H1 (cell line): Measurements from ENCODE around the gene CSTF2T. TPM values are rescaled to one million over a fixed set of nuclear protein-coding genes. Genes with fewer than 3 reads are reported as not detected.

Experiments used
- CTCF ChIA-PET: fragments of 300-600 bp; sonication (Branson Sonifier 250); formaldehyde crosslinking; loops from one replicate; lab custom pipeline; 2021; ENCODE audit not compliant: partially characterized antibody; lab: Charles Lee
- POLR2A ChIA-PET: fragments of 300-600 bp; sonication (Branson Sonifier 250); formaldehyde crosslinking; loops from one replicate; lab custom pipeline; 2021; ENCODE audit warnings: inconsistent platforms; ENCODE audit not compliant: partially characterized antibody; lab: Charles Lee
- DNase-seq, 2 experiments: peaks; one replicate each; pipeline versions ENCODE4 v3.0.0 to v3.0.0-alpha.2; 2010 to 2022; ENCODE audit warnings: low spot score in 2 of 2, low read depth in 1 of 2, mixed read lengths in 1 of 2
- FAIRE-seq: peaks from 2 replicates; lab custom pipeline; 2011; peaks lifted over from hg19 to GRCh38; lab: Jason Lieb, UNC
- H2AFZ ChIP-seq: 2 replicates; pipeline ENCODE4 v1.8.1; 2012; ENCODE audit warnings: low read length, inconsistent platforms
- H2AK5ac ChIP-seq: 2 replicates; pipeline ENCODE4 v1.6.1; 2013; ENCODE audit warnings: low read depth, low read length
- H2BK120ac ChIP-seq: replicated peaks from 2 replicates; pipeline ENCODE3; 2013; ENCODE audit warnings: low read depth, low read length, inconsistent platforms
- H2BK12ac ChIP-seq: 2 replicates; pipeline ENCODE4 v1.6.1; 2013; ENCODE audit warnings: low read depth, low read length
- H2BK15ac ChIP-seq: 2 replicates; pipeline ENCODE4 v1.6.1; 2013; ENCODE audit warnings: low read length
- H2BK20ac ChIP-seq: 2 replicates; pipeline ENCODE4 v1.6.1; 2013; ENCODE audit warnings: low read length
- H2BK5ac ChIP-seq: 2 replicates; pipeline ENCODE4 v1.6.1; 2013; ENCODE audit warnings: low read depth, low read length
- H3K14ac ChIP-seq: 2 replicates; pipeline ENCODE4 v1.6.1; 2013; ENCODE audit warnings: inconsistent platforms; ENCODE audit not compliant: insufficient read length
- H3K18ac ChIP-seq: 2 replicates; pipeline ENCODE4 v1.6.1; 2013; ENCODE audit warnings: low read length; ENCODE audit errors: extremely low read depth
- H3K23ac ChIP-seq: 2 replicates; pipeline ENCODE4 v1.6.1; 2013; ENCODE audit warnings: inconsistent platforms; ENCODE audit not compliant: insufficient read length
- H3K23me2 ChIP-seq: 2 replicates; pipeline ENCODE4 v1.6.1; 2013; ENCODE audit warnings: low read depth, low read length
- H3K27ac ChIP-seq: 2 replicates; pipeline ENCODE4 v1.6.1; 2011; ENCODE audit warnings: low read depth, low read length, inconsistent platforms
- H3K27me3 ChIP-seq, 4 experiments: replicated peaks in 1 of 4; 1 replicate in 1 of 4; 2 replicates in 3 of 4; pipeline versions ENCODE4 v1.6.1 to v1.8.1; 2011 to 2013; ENCODE audit warnings: low read length in 3 of 4, mild to moderate bottlenecking in 3 of 4, inconsistent platforms in 2 of 4, mixed read lengths in 2 of 4, moderate library complexity in 1 of 4; ENCODE audit not compliant: control insufficient read depth in 3 of 4, insufficient read depth in 3 of 4; ENCODE audit errors: extremely low read depth in 1 of 4
- H3K36me3 ChIP-seq, 4 experiments: 2 replicates each; pipeline versions ENCODE4 v1.6.1 to v1.8.1; 2011 to 2013; ENCODE audit warnings: mild to moderate bottlenecking in 4 of 4, low read length in 3 of 4, moderate library complexity in 2 of 4, control low read depth in 1 of 4, inconsistent platforms in 1 of 4; ENCODE audit not compliant: insufficient read depth in 4 of 4, control insufficient read depth in 2 of 4
- H3K4ac ChIP-seq: replicated peaks from 2 replicates; pipeline ENCODE3; 2013; ENCODE audit warnings: low read length, low read depth, mixed read lengths, inconsistent platforms; ENCODE audit not compliant: insufficient read length
- H3K4me1 ChIP-seq, 4 experiments: replicated peaks in 1 of 4; 1 replicate in 1 of 4; 2 replicates in 3 of 4; pipeline versions ENCODE4 v1.6.1 to v1.8.1; 2011 to 2013; ENCODE audit warnings: low read length in 3 of 4, inconsistent platforms in 2 of 4, mixed read lengths in 1 of 4; ENCODE audit not compliant: insufficient read depth in 4 of 4, control insufficient read depth in 3 of 4
- H3K4me2 ChIP-seq, 2 experiments: 2 replicates each; pipeline versions ENCODE4 v1.6.1 to v1.8.1; 2011 to 2013; ENCODE audit warnings: low read depth in 2 of 2, low read length in 2 of 2, control low read depth in 1 of 2, inconsistent platforms in 1 of 2, mild to moderate bottlenecking in 1 of 2; ENCODE audit not compliant: insufficient read depth in 1 of 2
- H3K4me3 ChIP-seq, 4 experiments: fragments of 200-600, 300-600 bp in 1 of 4; sonication (generic), shearing (Covaris generic), sonication (Bioruptor Twin) in 1 of 4; 2 replicates each; pipeline versions ENCODE4 v1.5.1 to v1.8.1; 2011 to 2016; ENCODE audit warnings: low read length in 4 of 4, low read depth in 3 of 4, control low read depth in 2 of 4, inconsistent platforms in 2 of 4, mild to moderate bottlenecking in 2 of 4, mixed read lengths in 1 of 4, moderate library complexity in 1 of 4; ENCODE audit not compliant: insufficient read depth in 2 of 4; ENCODE audit errors: extremely low read depth in 1 of 4
- H3K56ac ChIP-seq: replicated peaks from 2 replicates; pipeline ENCODE3; 2013; ENCODE audit warnings: low read depth, mild to moderate bottlenecking, mixed read lengths, low read length, inconsistent platforms; ENCODE audit not compliant: insufficient read length
- H3K79me1 ChIP-seq: 2 replicates; pipeline ENCODE4 v1.6.1; 2013; ENCODE audit warnings: low read depth, low read length, control low read depth
- H3K79me2 ChIP-seq, 2 experiments: 2 replicates each; pipeline versions ENCODE4 v1.6.1 to v1.8.1; 2012 to 2013; ENCODE audit warnings: low read length in 2 of 2, mild to moderate bottlenecking in 2 of 2, inconsistent platforms in 1 of 2; ENCODE audit not compliant: insufficient read depth in 2 of 2, control insufficient read depth in 1 of 2
- H3K9ac ChIP-seq, 4 experiments: replicated peaks in 1 of 4; 1 replicate in 1 of 4; 2 replicates in 3 of 4; pipeline versions ENCODE4 v1.6.1 to v1.8.1; 2011 to 2013; ENCODE audit warnings: low read depth in 3 of 4, low read length in 3 of 4, control low read depth in 2 of 4, mild to moderate bottlenecking in 2 of 4, moderate library complexity in 2 of 4, inconsistent platforms in 1 of 4; ENCODE audit errors: extremely low read depth in 1 of 4
- H3K9me3 ChIP-seq, 2 experiments: 2 replicates each; pipeline versions ENCODE4 v1.6.1 to v1.8.1; 2012 to 2013; ENCODE audit warnings: mild to moderate bottlenecking in 2 of 2, moderate library complexity in 2 of 2, control low read depth in 1 of 2, inconsistent platforms in 1 of 2, low read depth in 1 of 2, low read length in 1 of 2, mixed read lengths in 1 of 2; ENCODE audit not compliant: insufficient read depth in 2 of 2
- H4K20me1 ChIP-seq, 2 experiments: replicated peaks in 1 of 2; 2 replicates each; pipeline versions ENCODE3 to v1.8.1; 2011 to 2013; ENCODE audit warnings: inconsistent platforms in 2 of 2, low read length in 2 of 2, mild to moderate bottlenecking in 1 of 2; ENCODE audit not compliant: insufficient read depth in 2 of 2, control insufficient read depth in 1 of 2
- H4K5ac ChIP-seq: 2 replicates; pipeline ENCODE4 v1.6.1; 2013; ENCODE audit warnings: low read length, low read depth, mixed read lengths, inconsistent platforms; ENCODE audit not compliant: insufficient read length
- H4K8ac ChIP-seq: 2 replicates; pipeline ENCODE4 v1.8.0; 2013; ENCODE audit warnings: mild to moderate bottlenecking, moderate library complexity, low read length, inconsistent platforms; ENCODE audit not compliant: insufficient read depth; ENCODE audit errors: extremely low read depth
- H4K91ac ChIP-seq: replicated peaks from 2 replicates; pipeline ENCODE3; 2013; ENCODE audit warnings: low read length, mixed read lengths, inconsistent platforms; ENCODE audit not compliant: insufficient read length
- CREB1 ChIP-seq: IDR thresholded peaks from 2 replicates; pipeline ENCODE4 v1.6.1; 2012; ENCODE audit warnings: inconsistent platforms
- FOSL1 ChIP-seq: IDR thresholded peaks from 2 replicates; pipeline ENCODE4 v1.6.1; 2011; ENCODE audit warnings: mild to moderate bottlenecking, low read depth, low read length, moderate library complexity; ENCODE audit not compliant: insufficient read depth
- POLR2A ChIP-seq, 2 experiments: IDR thresholded peaks; 1 replicate in 1 of 2; 2 replicates in 1 of 2; pipeline ENCODE4 v1.6.1; 2011; ENCODE audit warnings: low read depth in 2 of 2, low read length in 2 of 2, mild to moderate bottlenecking in 2 of 2; ENCODE audit errors: control extremely low read depth in 1 of 2
- RBBP5 ChIP-seq: IDR thresholded peaks from 2 replicates; pipeline ENCODE4 v1.7.1; 2012; ENCODE audit warnings: low read depth, mild to moderate bottlenecking, inconsistent platforms, low read length, moderate library complexity, borderline replicate concordance
- RNF2 ChIP-seq: fragments of 200-900, 300-1000 bp; sonication (generic); IDR thresholded peaks from 2 replicates; pipeline ENCODE4 v1.7.1; 2016; ENCODE audit warnings: borderline replicate concordance, low read depth, mild to moderate bottlenecking, antibody characterized with exemption, low read length; ENCODE audit not compliant: poor library complexity, severe bottlenecking; ENCODE audit errors: missing control alignments
- TAF7 ChIP-seq: optimal IDR thresholded peaks from 2 replicates; pipeline ENCODE3; 2011; ENCODE audit warnings: low read depth, mild to moderate bottlenecking, inconsistent platforms, low read length, moderate library complexity, borderline replicate concordance
- TEAD4 ChIP-seq: IDR thresholded peaks from 2 replicates; pipeline ENCODE4 v1.6.1; 2012; ENCODE audit warnings: low read depth, low read length, inconsistent platforms, mixed read lengths
- WGBS, 2 experiments: shearing (Covaris generic) in 1 of 2; methylation state at CpG; one replicate each; pipeline versions ENCODE4 v1.1.6 to v1.1.7; 2013 to 2015; ENCODE audit warnings: low lambda C conversion rate in 2 of 2, mixed read lengths in 2 of 2, inconsistent platforms in 1 of 2, low coverage in 1 of 2, missing lambda C conversion rate in 1 of 2; ENCODE audit not compliant: insufficient replicate concordance in 2 of 2, insufficient coverage in 1 of 2, insufficient read length in 1 of 2; ENCODE audit errors: extremely low coverage in 1 of 2, missing lambda C conversion rate in 1 of 2; 5-methylcytosine and 5-hydroxymethylcytosine counted together
- polyA plus RNA-seq, 7 experiments: library from polyadenylated mRNA; depleted of rRNA in 3 of 7; stranded (reverse) in 5 of 7; unstranded in 2 of 7; fragments of >200 nt in 5 of 7; fragments of 200-250 nt in 2 of 7; gene quantifications; 1 replicate in 5 of 7; 2 replicates in 1 of 7; 4 replicates in 1 of 7; pipeline versions ENCODE4 v1.2.1 to v1.2.3, GENCODE V29; 2011 to 2013; ENCODE audit warnings: missing spikeins in 2 of 7, mixed read lengths in 2 of 7
- total RNA-seq: library from RNA; stranded (reverse); fragmentation: NEBNext Ultra II Directional; extraction: Animal tissue kit (Norgen Biotek cat#: 25700); gene quantifications from 2 replicates; pipeline ENCODE4 v1.2.1, GENCODE V29; 2021
- TF ChIP-seq, protein P1 (sequence below): IDR thresholded peaks from 2 replicates; pipeline ENCODE4 v1.6.1; 2012; ENCODE audit warnings: inconsistent platforms

CSTF2T gene
- total and polyA plus RNA-seq, 2 of the 8 experiments (the other 6 are each of a cell fraction or from before 2014, with no cell fraction given): 9.4 to 32.4 TPM

DNA sequence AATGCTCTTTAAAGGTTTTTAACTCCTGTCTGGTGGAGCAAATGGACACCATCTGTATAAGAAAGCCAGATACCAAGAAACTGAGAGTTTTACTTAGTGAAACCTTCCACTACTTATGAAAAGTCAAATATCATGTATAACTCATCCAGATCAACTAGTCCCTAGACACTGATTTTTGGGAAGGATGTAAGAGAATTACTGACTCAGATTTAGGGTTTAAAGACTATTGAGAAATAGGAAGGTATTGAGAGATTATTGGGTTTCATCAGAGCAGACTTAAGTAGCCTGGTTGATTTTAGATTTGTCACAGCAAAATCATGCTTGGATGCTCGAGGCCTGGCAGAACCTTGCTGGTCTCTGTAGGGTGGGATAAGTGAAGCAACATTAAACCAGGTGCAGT, 3.1 kb downstream of the CSTF2T start:
- Histone ChIP-seq H3K14ac (no peak overlapping the region), H3K4me2 (0 out of 4 replicates have a peak overlapping the region, but pooled peaks of 1 of the 2 experiments have one; percentile 13), H3K79me2 (peaks cover 15 to 38% of the 10 kb centered on the region in 2 experiments), H3K18ac (no peak overlapping the region), H2AFZ (no peak overlapping the region), H4K20me1 (peaks cover 2 to 4% of the 10 kb centered on the region in 2 experiments), H4K5ac (no peak overlapping the region)
- FAIRE-seq (no peak), DNase-seq (no peak)
- WGBS, 2 experiments: 78% methylated on average over 1 of the region's 1 CpG; no CpG with 5 or more reads in 1 of the 2 experiments
- TF ChIP-seq RBBP5 (no peak), TAF7 (no peak), TEAD4 (no peak), FOSL1 (no peak), CREB1 (no peak), RNF2 (no peak), POLR2A (IDR thresholded peaks at IDR 0.05; ENCODE audit: control extremely low read depth in 1 of 2, low read depth in 2 of 2, low read length in 2 of 2) (no peak)
- TF ChIP-seq, protein P1, sequence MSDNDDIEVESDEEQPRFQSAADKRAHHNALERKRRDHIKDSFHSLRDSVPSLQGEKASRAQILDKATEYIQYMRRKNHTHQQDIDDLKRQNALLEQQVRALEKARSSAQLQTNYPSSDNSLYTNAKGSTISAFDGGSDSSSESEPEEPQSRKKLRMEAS: no peak
- TF ChIP-seq, all 59 proteins: peak for 0
- Histone ChIP-seq H2BK12ac (no peak overlapping the region), H3K56ac (no peak overlapping the region), H2BK5ac (no peak overlapping the region), H3K4me1 (peaks cover 2 to 13% (median 8%) of the 10 kb centered on the region in 4 experiments; a peak in 6 of 7 replicates), H2AK5ac (no peak overlapping the region), H3K23ac (no peak overlapping the region), H3K9me3 (no peaks in the 10 kb centered on the region), H2BK15ac (no peak overlapping the region), H3K79me1 (peaks cover 10% of the 10 kb centered on the region), H3K4me3 (no peak overlapping the region), H2BK20ac (no peak overlapping the region), H3K27ac (no peak overlapping the region), H3K4ac (no peak overlapping the region), H3K27me3 (no peaks in the 10 kb centered on the region), H3K23me2 (peaks cover 5% of the 10 kb centered on the region), H3K9ac (no peak overlapping the region), H4K91ac (no peak overlapping the region), H3K36me3 (peaks cover 0 to 13% (median 0%) of the 10 kb centered on the region in 4 experiments; a peak in 1 of 8 replicates), H4K8ac (no peak overlapping the region), H2BK120ac (no peak overlapping the region)
- CTCF ChIA-PET: no interaction called here
- POLR2A ChIA-PET: no interaction called here
